OCI-LY7 (cell line): ENCODE data around the gene TMEM217. TPM values are rescaled to one million over a fixed set of nuclear protein-coding genes. Genes with fewer than 3 reads are reported as not detected.

Experiments used
- BruUV-seq: library from RNA; stranded (reverse); fragments of 400-500 nt; replicated peaks from 2 replicates; lab custom pipeline; 2021; lab: Mats Ljungman, UMichigan
- CTCF ChIA-PET: fragments of 300-600 bp; sonication (Branson Sonifier 250); formaldehyde crosslinking; loops from one replicate; lab custom pipeline; 2022; ENCODE audit warnings: antibody characterized with exemption; ENCODE audit not compliant: unreplicated experiment; lab: Charles Lee
- POLR2A ChIA-PET: fragments of 300-600 bp; sonication (Branson Sonifier 250); formaldehyde crosslinking; loops from one replicate; lab custom pipeline; 2022; ENCODE audit warnings: antibody characterized with exemption; lab: Charles Lee
- DNase-seq: peaks from one replicate; pipeline ENCODE4 v3.0.0-alpha.2; 2015; ENCODE audit warnings: low spot score
- H2AFZ ChIP-seq: fragments of 200-600 bp; sonication (generic), shearing (Covaris generic); 2 replicates; pipeline ENCODE4 v1.6.1; 2014; ENCODE audit warnings: mild to moderate bottlenecking, antibody characterized with exemption, low read length, moderate library complexity
- H3K27ac ChIP-seq: fragments of 200-600 bp; sonication (generic); 2 replicates; pipeline ENCODE4 v1.5.1; 2014; ENCODE audit warnings: mixed run types, low read depth, mild to moderate bottlenecking, moderate library complexity, low read length, inconsistent platforms; ENCODE audit not compliant: poor library complexity, severe bottlenecking
- H3K36me3 ChIP-seq: fragments of 200-600 bp; sonication (generic); 2 replicates; pipeline ENCODE4 v1.6.1; 2014; ENCODE audit warnings: mild to moderate bottlenecking, antibody characterized with exemption, low read length, moderate library complexity, mixed read lengths; ENCODE audit not compliant: insufficient read depth
- H3K4me1 ChIP-seq: fragments of 200-600 bp; sonication (generic); 2 replicates; pipeline ENCODE4 v1.5.1; 2014; ENCODE audit warnings: mild to moderate bottlenecking, low read length; ENCODE audit not compliant: insufficient read depth, poor library complexity, severe bottlenecking
- H3K4me2 ChIP-seq: fragments of 200-600 bp; sonication (generic); 2 replicates; pipeline ENCODE4 v1.6.1; 2014; ENCODE audit warnings: mild to moderate bottlenecking, low read length
- H3K4me3 ChIP-seq: fragments of 200-600 bp; sonication (generic); 2 replicates; pipeline ENCODE4 v1.5.1; 2014; ENCODE audit warnings: mild to moderate bottlenecking, low read depth, low read length; ENCODE audit not compliant: poor library complexity, severe bottlenecking
- H3K79me2 ChIP-seq: fragments of 200-600 bp; sonication (generic); 2 replicates; pipeline ENCODE4 v1.6.1; 2016; ENCODE audit warnings: low read depth, mild to moderate bottlenecking, low read length, moderate library complexity, mixed read lengths; ENCODE audit not compliant: insufficient read depth
- H3K9me2 ChIP-seq: fragments of 200-600 bp; sonication (generic); 2 replicates; pipeline ENCODE4 v1.6.1; 2016; ENCODE audit warnings: mild to moderate bottlenecking, low read length, mixed read lengths; ENCODE audit not compliant: insufficient read depth
- H3K9me3 ChIP-seq: fragments of 200-600 bp; sonication (generic); 2 replicates; pipeline ENCODE4 v1.6.1; 2014; ENCODE audit warnings: mild to moderate bottlenecking, mixed run types, low read length, mixed read lengths
- H4K20me1 ChIP-seq: fragments of 200-600 bp; sonication (generic); 2 replicates; pipeline ENCODE4 v1.6.1; 2014; ENCODE audit warnings: mild to moderate bottlenecking, antibody characterized with exemption, low read length, moderate library complexity, mixed read lengths; ENCODE audit not compliant: insufficient read depth
- CTCF ChIP-seq: fragments of 200-600 bp; sonication (generic); conservative IDR thresholded peaks from 2 replicates; pipeline ENCODE4 v1.5.1; 2014; ENCODE audit warnings: mild to moderate bottlenecking, antibody characterized with exemption, low read length, moderate library complexity, mixed read lengths
- EZH2phosphoT487 ChIP-seq: fragments of 200-600 bp; sonication (generic); IDR thresholded peaks from 2 replicates; pipeline ENCODE4 v1.6.1; 2018; ENCODE audit warnings: low read depth, borderline replicate concordance, mild to moderate bottlenecking, mixed run types, antibody characterized with exemption, low read length, moderate library complexity, mixed read lengths
- intact Hi-C: fragments of 100-400 bp; cut with micrococcal nuclease; formaldehyde crosslinking; loops from one replicate; pipeline ENCODE4 v1.10.0; 2022; ENCODE audit not compliant: unreplicated experiment
- total RNA-seq, 2 experiments: library from RNA; depleted of rRNA in 1 of 2; stranded (reverse); fragments of >200 nt in 1 of 2; shearing (Covaris generic) in 1 of 2; gene quantifications; 2 replicates each; pipeline ENCODE4 v1.2.3, GENCODE V29; 2014 to 2022

The TMEM217 gene
- total RNA-seq, 2 experiments from 2014 or later: 0.34 TPM; not detected in 1

GRCh38 chr6:37293426-37293825, 35.5 kb upstream of the TMEM217 start:
- Histone ChIP-seq H4K20me1 (no peaks in the 10 kb centered on the region), H3K36me3 (peaks cover 37% of the 10 kb centered on the region), H3K4me1 (no peaks in the 10 kb centered on the region), H3K4me2 (no peak overlapping the region), H2AFZ (no peak overlapping the region), H3K4me3 (no peak overlapping the region), H3K27ac (no peak overlapping the region), H3K79me2 (no peaks in the 10 kb centered on the region), H3K9me3 (no peaks in the 10 kb centered on the region), H3K9me2 (no peaks in the 10 kb centered on the region)
- no peak for DNase-seq
- CTCF ChIA-PET: no interaction called here
- POLR2A ChIA-PET: no interaction called here
- intact Hi-C loops: no loop called here
- TF ChIP-seq EZH2phosphoT487 (no peak), CTCF (no peak)
- BruUV-seq: no TSS peak

GRCh38 chr6:37289931-37290330, 32.0 kb upstream of the TMEM217 start:
- no peaks in the 10 kb centered on the region for H4K20me1 ChIP-seq
- H3K4me1 ChIP-seq: no peaks in the 10 kb centered on the region
- no peak for DNase-seq

More at GRCh38 chr6:37289931-37290330, 32.0 kb upstream of the TMEM217 start:
- BruUV-seq: no TSS peak
- H3K4me3 ChIP-seq: no peak overlapping the region
- no peak overlapping the region for H2AFZ ChIP-seq
- H3K9me2 ChIP-seq: no peaks in the 10 kb centered on the region
- intact Hi-C loops: no loop called here
- POLR2A ChIA-PET: no interaction called here
- no peak overlapping the region for H3K27ac ChIP-seq
- no peak for TF ChIP-seq EZH2phosphoT487
- no peak for TF ChIP-seq CTCF
- no peaks in the 10 kb centered on the region for H3K79me2 ChIP-seq
- CTCF ChIA-PET: interaction anchor here (1.0 kb wide), 1 partner anchor 35 kb away, joined by 3 read pairs; no protein-coding TSS in a partner anchor
- peaks cover 41% of the 10 kb centered on the region for H3K36me3 ChIP-seq
- no peaks in the 10 kb centered on the region for H3K9me3 ChIP-seq
- H3K4me2 ChIP-seq: no peak overlapping the region
